ENCODE measurements around the gene SLC2A1.
A peak's percentile ranks its signal among the peaks of the same experiment; 100 is the strongest.

Gene SLC2A1

GRCh38 chr1:42940851-42941639 lies 17.6 kb downstream of the SLC2A1 start:
- peak; percentile 85 for DNase-seq

- peak; percentile 78 for DNase-seq
These were observed 19.7 kb downstream of the SLC2A1 start for GRCh38 chr1:42938645-42939615.

- DNase-seq: no peak
These were observed 20.6 kb downstream of the SLC2A1 start for GRCh38 chr1:42937836-42938644.

- peak; percentile 48 for DNase-seq
These were observed 21.4 kb downstream of the SLC2A1 start for GRCh38 chr1:42937141-42937696.

- DNase-seq: no peak
These were observed 22.2 kb downstream of the SLC2A1 start for GRCh38 chr1:42936309-42937078.

GRCh38 chr1:42935971-42936308 lies 22.7 kb downstream of the SLC2A1 start:
- DNase-seq: no peak

GRCh38 chr1:42935313-42935895 lies 23.3 kb downstream of the SLC2A1 start:
- DNase-seq: no peak

- no peak for DNase-seq
These were observed 23.9 kb downstream of the SLC2A1 start for GRCh38 chr1:42934541-42935312.

GRCh38 chr1:42933610-42934491 lies 24.8 kb downstream of the SLC2A1 start:
- no peak for DNase-seq

- DNase-seq: no peak
These were observed 25.5 kb downstream of the SLC2A1 start for GRCh38 chr1:42933060-42933586.

- DNase-seq: no peak
These were observed 26.2 kb downstream of the SLC2A1 start for GRCh38 chr1:42932442-42932941.

- DNase-seq: peak; percentile 96
These were observed 26.7 kb downstream of the SLC2A1 start for GRCh38 chr1:42931911-42932422.

- peak; percentile 83 for DNase-seq
These were observed 27.5 kb downstream of the SLC2A1 start for GRCh38 chr1:42931108-42931539.

GRCh38 chr1:42930178-42931107 lies 28.2 kb downstream of the SLC2A1 start:
- no peak for DNase-seq

GRCh38 chr1:42929434-42930177 lies 29.1 kb downstream of the SLC2A1 start:
- no peak for DNase-seq

GRCh38 chr1:42928859-42929258 lies 29.8 kb downstream of the SLC2A1 start:
- no peak for DNase-seq
